Esophagus (tissue), 2 donors: ENCODE measurements around the gene L3MBTL2. TPM values are rescaled to one million over a fixed set of nuclear protein-coding genes. Genes with fewer than 3 reads are reported as not detected.

ENCODE experiments used
- H3K27ac ChIP-seq, 2 donors: one replicate each; pipeline ENCODE4 v1.5.1; 2013; ENCODE audit warnings: low read depth in 2 of 2, mild to moderate bottlenecking in 2 of 2, inconsistent platforms in 1 of 2, low read length in 1 of 2, moderate library complexity in 1 of 2
- H3K27me3 ChIP-seq, 2 donors: one replicate each; pipeline ENCODE4 v1.6.1; 2013; ENCODE audit warnings: low read length in 2 of 2, control low read depth in 1 of 2, mild to moderate bottlenecking in 1 of 2; ENCODE audit not compliant: insufficient read depth in 2 of 2, control insufficient read depth in 1 of 2
- H3K36me3 ChIP-seq, 2 donors: one replicate each; pipeline ENCODE4 v1.6.1; 2013; ENCODE audit warnings: low read length in 1 of 2; ENCODE audit not compliant: control insufficient read depth in 2 of 2, insufficient read depth in 2 of 2
- H3K4me1 ChIP-seq, 2 donors: one replicate each; pipeline ENCODE4 v1.6.1; 2013; ENCODE audit warnings: low read length in 1 of 2; ENCODE audit not compliant: control insufficient read depth in 2 of 2, insufficient read depth in 2 of 2
- H3K4me3 ChIP-seq, 2 donors: one replicate each; pipeline ENCODE4 v1.5.1; 2013; ENCODE audit warnings: low read length in 2 of 2, mild to moderate bottlenecking in 2 of 2, low read depth in 1 of 2, moderate library complexity in 1 of 2
- H3K9me3 ChIP-seq, 2 donors: one replicate each; pipeline ENCODE4 v1.6.1; 2013; ENCODE audit warnings: mild to moderate bottlenecking in 2 of 2, low read depth in 1 of 2, low read length in 1 of 2, moderate library complexity in 1 of 2; ENCODE audit not compliant: control insufficient read depth in 2 of 2, insufficient read depth in 1 of 2
- WGBS, 2 donors: extraction: QIAGEN DNeasy Blood & Tissue Kit; methylation state at CpG; one replicate each; pipeline ENCODE4 v1.1.7; 2013; 5-methylcytosine and 5-hydroxymethylcytosine counted together
- polyA plus RNA-seq, 2 donors: library from polyadenylated mRNA; stranded (reverse); fragments of 200-250 nt; gene quantifications; one replicate each; pipeline ENCODE4 v1.2.3, GENCODE V29; 2013
- donor health status: healthy with polysubstance abuse.
- donor health status: Bipolar disorder and iron deficiency.

The L3MBTL2 gene
- polyA plus RNA-seq, 2 donors = 6.6 to 12.2 TPM

GRCh38 chr22:41229215-41229614 is 24.1 kb downstream of the L3MBTL2 start:
- H3K4me3 ChIP-seq = no peak overlapping the region
- H3K9me3 ChIP-seq = no peaks in the 10 kb centered on the region
- H3K27me3 ChIP-seq = no peaks in the 10 kb centered on the region
- WGBS, 2 donors = 86 to 89% methylated on average over 6 of the region's 6 CpGs
- H3K36me3 ChIP-seq = peaks cover 18 to 46% of the 10 kb centered on the region in 2 donors
- no peak overlapping the region for H3K27ac ChIP-seq
- H3K4me1 ChIP-seq = peaks cover 0 to 4% of the 10 kb centered on the region in 2 donors

GRCh38 chr22:41229730-41230400 is 24.8 kb downstream of the L3MBTL2 start:
- Histone ChIP-seq H3K27ac (no peak overlapping the region), H3K9me3 (no peaks in the 10 kb centered on the region), H3K36me3 (peaks cover 16 to 41% of the 10 kb centered on the region in 2 donors), H3K4me1 (peaks cover 0 to 4% of the 10 kb centered on the region in 2 donors), H3K4me3 (no peak overlapping the region), H3K27me3 (no peaks in the 10 kb centered on the region)
- 42 to 52% methylated on average over 14 to 17 of the region's 17 CpGs for WGBS, 2 donors

GRCh38 chr22:41230401-41230785 is 25.3 kb downstream of the L3MBTL2 start:
- H3K36me3 ChIP-seq = peaks cover 14 to 36% of the 10 kb centered on the region in 2 donors
- no peaks in the 10 kb centered on the region for H3K9me3 ChIP-seq
- H3K27ac ChIP-seq = no peak overlapping the region
- 83 to 84% methylated on average over 9 of the region's 9 CpGs for WGBS, 2 donors
- no peak overlapping the region for H3K4me3 ChIP-seq
- H3K4me1 ChIP-seq = peaks cover 0 to 4% of the 10 kb centered on the region in 2 donors
- H3K27me3 ChIP-seq = no peaks in the 10 kb centered on the region

- peaks cover 10 to 32% of the 10 kb centered on the region in 2 donors for H3K36me3 ChIP-seq
Measured at GRCh38 chr22:41231369-41231768, 26.3 kb downstream of the L3MBTL2 start.

GRCh38 chr22:41234815-41235695 is 29.9 kb downstream of the L3MBTL2 start:
- Histone ChIP-seq H3K27me3 (no peaks in the 10 kb centered on the region), H3K4me1 (peaks cover 6 to 24% of the 10 kb centered on the region in 2 donors), H3K36me3 (peaks cover 3 to 6% of the 10 kb centered on the region in 2 donors), H3K27ac (no peak overlapping the region), H3K9me3 (peaks cover 0 to 2% of the 10 kb centered on the region in 2 donors), H3K4me3 (no peak overlapping the region)
- WGBS, 2 donors = 80 to 82% methylated on average over 19 of the region's 19 CpGs

More at GRCh38 chr22:41231369-41231768, 26.3 kb downstream of the L3MBTL2 start:
- WGBS, 2 donors = 82 to 83% methylated on average over 7 of the region's 7 CpGs
- Histone ChIP-seq H3K27me3 (no peaks in the 10 kb centered on the region), H3K9me3 (no peaks in the 10 kb centered on the region), H3K4me3 (no peak overlapping the region), H3K27ac (no peak overlapping the region), H3K4me1 (peaks cover 0 to 4% of the 10 kb centered on the region in 2 donors)

- Histone ChIP-seq H3K27me3 (no peaks in the 10 kb centered on the region), H3K27ac (no peak overlapping the region), H3K36me3 (no peaks in the 10 kb centered on the region), H3K4me3 (peak overlapping the region; percentile 38 to 52), H3K4me1 (peaks cover 6 to 20% of the 10 kb centered on the region in 2 donors), H3K9me3 (peaks cover 0 to 2% of the 10 kb centered on the region in 2 donors)
- WGBS, 2 donors = 38 to 44% methylated on average over 33 of the region's 33 CpGs
Measured at GRCh38 chr22:41237036-41237706, 32.1 kb downstream of the L3MBTL2 start.

- peak overlapping the region; percentile 38 to 52 for H3K4me3 ChIP-seq
- peak overlapping the region; percentile 7 to 63 for H3K27ac ChIP-seq
- H3K36me3 ChIP-seq = no peaks in the 10 kb centered on the region
- H3K9me3 ChIP-seq = peaks cover 0 to 2% of the 10 kb centered on the region in 2 donors
- peaks cover 6 to 20% of the 10 kb centered on the region in 2 donors for H3K4me1 ChIP-seq
- WGBS, 2 donors = 9 to 16% methylated on average over 67 to 97 of the region's 97 CpGs
- H3K27me3 ChIP-seq = no peaks in the 10 kb centered on the region
Measured at GRCh38 chr22:41237707-41238569, 32.8 kb downstream of the L3MBTL2 start.

- Histone ChIP-seq H3K9me3 (peaks cover 0 to 2% of the 10 kb centered on the region in 2 donors), H3K4me3 (peak overlapping the region; percentile 38 to 52), H3K4me1 (peaks cover 6 to 20% of the 10 kb centered on the region in 2 donors), H3K36me3 (no peaks in the 10 kb centered on the region), H3K27ac (peak overlapping the region; percentile 7 to 63), H3K27me3 (no peaks in the 10 kb centered on the region)
- 56 to 69% methylated on average over 29 to 32 of the region's 32 CpGs for WGBS, 2 donors
Measured at GRCh38 chr22:41238570-41239442, 33.7 kb downstream of the L3MBTL2 start.
